Measurements from ENCODE around the gene RACK1. TPM values are rescaled to one million over a fixed set of nuclear protein-coding genes. Genes with fewer than 3 reads are reported as not detected.

RACK1 gene
- total and polyA plus RNA-seq, 2 of the 13 experiments (the other 11 are each of a cell fraction or from before 2014, with no cell fraction given): 2,514 to 6,141 TPM

GRCh38 chr5:181234455-181235306 is 9.0 kb downstream of the RACK1 start:
- Histone ChIP-seq H4K20me1 (ENCODE audit: insufficient read depth, low read length) (peaks cover 41% of the 10 kb centered on the region), H3K4me3 (replicated peaks in 1 of 3; ENCODE audit: insufficient read depth in 1 of 3, low read depth in 2 of 3, low read length in 3 of 3) (no peak overlapping the region), H3K4me1 (ENCODE audit: insufficient read depth, low read length) (peaks cover 21% of the 10 kb centered on the region; the same call in 1 of the 2 replicates), H3K36me3 (replicated peaks in 1 of 2; ENCODE audit: control insufficient read depth in 1 of 2, insufficient read depth in 2 of 2, low read length in 2 of 2) (peaks cover 35 to 77% of the 10 kb centered on the region in 2 experiments), H2AFZ (ENCODE audit: low read length) (no peak overlapping the region), H3K79me2 (ENCODE audit: insufficient read depth, low read length) (no peaks in the 10 kb centered on the region), H3K27ac (ENCODE audit: extremely low read length, insufficient read depth, low read length) (no peak overlapping the region), H3K9ac (ENCODE audit: insufficient read depth, low read depth, low read length) (no peak overlapping the region), H3K9me3 (ENCODE audit: low read length) (no peaks in the 10 kb centered on the region), H3K27me3 (ENCODE audit: control insufficient read depth in 1 of 2, insufficient read depth in 2 of 2, low read length in 2 of 2) (no peaks in the 10 kb centered on the region), H3K4me2 (ENCODE audit: low read depth, low read length) (no peak overlapping the region)
- ChIA-PET POLR2A (interaction anchor here (1.4 to 4.3 kb wide), 4 partner anchors 10 to 50 kb away, joined by 4 to 41 read pairs (median 15); partner anchors contain the start of genes RACK1 and TRIM41), CTCF (ENCODE audit: low intra/inter-chr PET ratio, low total read pairs) (no interaction called here)
- ATAC-seq (peak; percentile 32), FAIRE-seq (no peak), DNase-seq (ENCODE audit: low spot score) (no peak)
- intact Hi-C loops (cut with micrococcal nuclease; ENCODE audit: unreplicated experiment) (no loop called here), in situ Hi-C loops (cut with HindIII; ENCODE audit: extremely low pct_ligation_motif_present, low pct_unique_long_range_greater_than_20kb) (no loop called here)
- WGBS (ENCODE audit: low lambda C conversion rate): 83% methylated on average over 5 of the region's 22 CpGs
- TSS peak; percentile 10 for BruUV-seq (replicated peaks)
- TF ChIP-seq REST (IDR thresholded peaks at IDR 0.05; ENCODE audit: borderline replicate concordance in 1 of 2, low read depth in 1 of 2, low read length in 2 of 2): no peak
- 0 out of 2 replicates have a peak, but pooled peaks have one; percentile 48 for TF ChIP-seq HOXA7 (CRISPR knock-in tag; IDR thresholded peaks at IDR 0.05)
- TF ChIP-seq FIP1L1 (IDR thresholded peaks at IDR 0.05; ENCODE audit: borderline replicate concordance, insufficient read depth, low read depth, low read length): 0 out of 2 replicates have a peak, but pooled peaks have one; percentile 40
- TF ChIP-seq MAZ (IDR thresholded peaks at IDR 0.05; ENCODE audit: borderline replicate concordance, low read depth, low read length): no peak
- 0 out of 2 replicates have a peak, but pooled peaks have one; percentile 23 for TF ChIP-seq MAZ (CRISPR knock-in tag; IDR thresholded peaks at IDR 0.05; ENCODE audit: low read depth)
- peak; percentile 78; the same call in 1 of the 2 replicates for TF ChIP-seq SSRP1 (CRISPR knock-in tag; IDR thresholded peaks at IDR 0.05)
- no peak for TF ChIP-seq CEBPZ (IDR thresholded peaks at IDR 0.05; ENCODE audit: low read length)
- TF ChIP-seq TEAD2 (CRISPR knock-in tag; IDR thresholded peaks at IDR 0.05): no peak
- TF ChIP-seq ZNF660 (CRISPR knock-in tag; IDR thresholded peaks at IDR 0.05; ENCODE audit: borderline replicate concordance, low read depth): no peak
- no peak for TF ChIP-seq ZNF782 (CRISPR knock-in tag; IDR thresholded peaks at IDR 0.05; ENCODE audit: borderline replicate concordance)
- TF ChIP-seq POLR2G (IDR thresholded peaks at IDR 0.05; ENCODE audit: low read depth, low read length): peak; percentile 84
- 0 out of 2 replicates have a peak, but pooled peaks have one; percentile 43 for TF ChIP-seq HNRNPL (IDR thresholded peaks at IDR 0.05; ENCODE audit: low read depth, low read length)
- no peak for TF ChIP-seq SOX13 (IDR thresholded peaks at IDR 0.05)
- TF ChIP-seq SOX13 (CRISPR knock-in tag; conservative IDR thresholded peaks at IDR 0.05 in 1 of 2, IDR thresholded peaks at IDR 0.05 in 1 of 2): 0 out of 4 replicates have a peak, but pooled peaks of 1 of the 2 experiments have one; percentile 9
- TF ChIP-seq AGO1 (IDR thresholded peaks at IDR 0.05; ENCODE audit: low read depth, low read length, poor library complexity, severe bottlenecking): peak; percentile 85
- TF ChIP-seq ZNF230 (CRISPR knock-in tag; IDR thresholded peaks at IDR 0.05): no peak

Measured in HepG2 (cell line).